Psoas muscle (tissue), 8 donors: ENCODE measurements around the gene OSBPL3. TPM values are rescaled to one million over a fixed set of nuclear protein-coding genes. Genes with fewer than 3 reads are reported as not detected.

Experiments
- ATAC-seq, 4 donors: fragments of 200-7000 bp; cut with Tn5 transposase; one replicate each; pipeline ENCODE4 v1.9.1; 2020; ENCODE audit warnings: moderate library complexity in 3 of 4, mild to moderate bottlenecking in 2 of 4
- DNase-seq, 2 donors: peaks; one replicate each; pipeline ENCODE4 v3.0.0-alpha.2; 2020
- H3K27ac ChIP-seq: fragments of 200-600 bp; one replicate; pipeline ENCODE4 v1.8.0; 2022
- H3K27me3 ChIP-seq, 3 donors: fragments of 200-600 bp in 1 of 3; one replicate each; pipeline versions ENCODE4 v1.6.1 to v1.8.0; 2013 to 2022; ENCODE audit warnings: low read length in 2 of 3, mild to moderate bottlenecking in 2 of 3, moderate library complexity in 1 of 3; ENCODE audit not compliant: insufficient read depth in 3 of 3
- H3K36me3 ChIP-seq, 2 donors: fragments of 200-600 bp in 1 of 2; one replicate each; pipeline versions ENCODE4 v1.6.1 to v1.8.0; 2013 to 2022; ENCODE audit warnings: low read depth in 1 of 2, mild to moderate bottlenecking in 1 of 2, moderate library complexity in 1 of 2; ENCODE audit not compliant: insufficient read depth in 1 of 2
- H3K4me1 ChIP-seq: fragments of 200-600 bp; one replicate; pipeline ENCODE4 v1.8.0; 2022
- H3K4me3 ChIP-seq: fragments of 200-600 bp; one replicate; pipeline ENCODE4 v1.8.0; 2022; ENCODE audit warnings: mild to moderate bottlenecking
- H3K9me3 ChIP-seq: fragments of 200-600 bp; one replicate; pipeline ENCODE4 v1.8.0; 2022
- CTCF ChIP-seq: fragments of 200-600 bp; IDR thresholded peaks from one replicate; pipeline ENCODE4 v1.8.0; 2022; ENCODE audit warnings: antibody characterized with exemption
- WGBS, 3 donors: extraction: QIAGEN DNeasy Blood & Tissue Kit; methylation state at CpG; one replicate each; pipeline versions ENCODE4 v1.1.6 to v1.1.7; 2013; 5-methylcytosine and 5-hydroxymethylcytosine counted together
- intact Hi-C, 2 donors: fragments of 100-400 bp; cut with DNase I; formaldehyde crosslinking; loops; one replicate each; pipeline versions ENCODE4 v1.11.0 to v1.14.2; 2022
- polyA plus RNA-seq, 3 donors: library from polyadenylated mRNA; stranded (reverse); fragments of 200-250 nt; gene quantifications; one replicate each; pipeline ENCODE4 v1.2.3, GENCODE V29; 2013
- total RNA-seq, 4 donors: library from RNA; stranded (reverse); fragmentation: NEBNext Ultra II Directional in 2 of 4; extraction: Animal tissue kit (Norgen Biotek cat#: 25700) in 2 of 4; gene quantifications; one replicate each; pipeline versions ENCODE4 v1.2.1 to v1.2.4, GENCODE V29; 2021 to 2023
- donor health status: healthy with polysubstance abuse.
- donor health status: DM: no; HTN: no; CAD: no; lungs with moderate emphysema.
- donor health status: Bipolar disorder and iron deficiency.
- donor health status: healthy.
- donor health status: DM: yes; HTN: yes; CAD: no.
- donor health status: DM: no; HTN: no; CAD: no.
- donor health status: DM: no; HTN: no; CAD: no.
- donor health status: DM: yes; HTN: yes; CAD: no.

Gene OSBPL3
- total and polyA plus RNA-seq, 7 donors = 1.9 to 8.7 (median 4.2) TPM

- H3K4me3 ChIP-seq = no peak overlapping the region
- DNase-seq (no peak), ATAC-seq (no peak)
- peaks cover 0 to 22% of the 10 kb centered on the region in 2 donors for H3K36me3 ChIP-seq
- intact Hi-C loops = no loop called here
- H3K9me3 ChIP-seq = no peaks in the 10 kb centered on the region
- H3K4me1 ChIP-seq = no peaks in the 10 kb centered on the region
- no peak for TF ChIP-seq CTCF
- 91 to 96% (median 95%) methylated on average over 6 of the region's 6 CpGs for WGBS, 3 donors
- H3K27me3 ChIP-seq = no peaks in the 10 kb centered on the region
- no peak overlapping the region for H3K27ac ChIP-seq
Measured at GRCh38 chr7:24864214-24864817, 115.7 kb downstream of the OSBPL3 start.

GRCh38 chr7:24863626-24864025 lies 116.4 kb downstream of the OSBPL3 start:
- Histone ChIP-seq H3K4me3 (no peak overlapping the region), H3K36me3 (peaks cover 0 to 22% of the 10 kb centered on the region in 2 donors), H3K27me3 (no peaks in the 10 kb centered on the region), H3K9me3 (no peaks in the 10 kb centered on the region), H3K27ac (no peak overlapping the region), H3K4me1 (no peaks in the 10 kb centered on the region)
- ATAC-seq = no peak
- DNase-seq = no peak
- intact Hi-C loops = no loop called here
- no peak for TF ChIP-seq CTCF

GRCh38 chr7:24862461-24862860 lies 117.5 kb downstream of the OSBPL3 start:
- no peaks in the 10 kb centered on the region for H3K27me3 ChIP-seq
- H3K4me3 ChIP-seq = no peak overlapping the region
- intact Hi-C loops = no loop called here
- H3K4me1 ChIP-seq = no peaks in the 10 kb centered on the region
- 91 to 98% (median 95%) methylated on average over 1 of the region's 1 CpG for WGBS, 3 donors
- ATAC-seq (no peak), DNase-seq (no peak)
- H3K27ac ChIP-seq = no peak overlapping the region
- no peaks in the 10 kb centered on the region for H3K9me3 ChIP-seq
- no peak for TF ChIP-seq CTCF
- H3K36me3 ChIP-seq = peaks cover 0 to 22% of the 10 kb centered on the region in 2 donors

GRCh38 chr7:24861336-24861735 lies 118.6 kb downstream of the OSBPL3 start:
- peaks cover 0 to 21% of the 10 kb centered on the region in 2 donors for H3K36me3 ChIP-seq
- H3K9me3 ChIP-seq = no peaks in the 10 kb centered on the region
- H3K27ac ChIP-seq = no peak overlapping the region
- no peaks in the 10 kb centered on the region for H3K4me1 ChIP-seq
- H3K4me3 ChIP-seq = no peak overlapping the region
- no peaks in the 10 kb centered on the region for H3K27me3 ChIP-seq
- intact Hi-C loops = no loop called here
- ATAC-seq (no peak), DNase-seq (no peak)
- no peak for TF ChIP-seq CTCF

GRCh38 chr7:24860611-24861010 lies 119.4 kb downstream of the OSBPL3 start:
- ATAC-seq = no peak
- Histone ChIP-seq H3K27me3 (no peaks in the 10 kb centered on the region), H3K36me3 (peaks cover 0 to 16% of the 10 kb centered on the region in 2 donors), H3K9me3 (no peaks in the 10 kb centered on the region), H3K4me3 (no peak overlapping the region), H3K27ac (no peak overlapping the region), H3K4me1 (no peaks in the 10 kb centered on the region)
- no peak for DNase-seq
- intact Hi-C loops = no loop called here
- 93 to 98% (median 96%) methylated on average over 2 of the region's 2 CpGs for WGBS, 3 donors
- TF ChIP-seq CTCF = no peak
